AG04450 (cell line): ENCODE data around the gene SLAIN1. TPM values are rescaled to one million over a fixed set of nuclear protein-coding genes. Genes with fewer than 3 reads are reported as not detected.

Experiments
- CTCF ChIA-PET: fragments of 300-600, 350-600 bp; formaldehyde crosslinking; extraction: SDS; loops from one replicate; lab custom pipeline; 2022; ENCODE audit warnings: antibody characterized with exemption, inconsistent platforms; lab: Charles Lee
- POLR2A ChIA-PET: fragments of 350-600 bp; formaldehyde crosslinking; extraction: SDS; loops from one replicate; lab custom pipeline; 2021; ENCODE audit warnings: antibody characterized with exemption, inconsistent platforms; lab: Yijun Ruan, JAX
- DNase-seq: peaks from one replicate; pipeline ENCODE4 v3.0.0-alpha.2; 2011; ENCODE audit warnings: low read depth, low spot score
- H3K27ac ChIP-seq: one replicate; pipeline ENCODE4 v1.5.1; 2012; ENCODE audit warnings: low read depth, low read length, control low read depth
- H3K27me3 ChIP-seq: one replicate; pipeline ENCODE4 v1.6.0; 2012; ENCODE audit warnings: low read length; ENCODE audit not compliant: control insufficient read depth, insufficient read depth
- H3K4me3 ChIP-seq: 2 replicates; pipeline ENCODE4 v1.5.1; 2011; ENCODE audit warnings: mild to moderate bottlenecking, low read depth, low read length, control low read depth
- H3K9me3 ChIP-seq: 2 replicates; pipeline ENCODE4 v1.5.1; 2012; ENCODE audit warnings: low read length; ENCODE audit not compliant: control insufficient read depth, insufficient read depth
- polyA plus RNA-seq: library from polyadenylated mRNA; depleted of rRNA; stranded (reverse); fragments of >200 nt; gene quantifications from 2 replicates; pipeline ENCODE4 v1.2.3, GENCODE V29; 2011
- TF ChIP-seq, protein P1 (sequence below): IDR thresholded peaks from 2 replicates; pipeline ENCODE4 v1.5.1; 2011; ENCODE audit warnings: low read depth, low read length, control low read depth, inconsistent platforms

SLAIN1 gene
- polyA plus RNA-seq, 1 experiment = 0.24 TPM

DNA sequence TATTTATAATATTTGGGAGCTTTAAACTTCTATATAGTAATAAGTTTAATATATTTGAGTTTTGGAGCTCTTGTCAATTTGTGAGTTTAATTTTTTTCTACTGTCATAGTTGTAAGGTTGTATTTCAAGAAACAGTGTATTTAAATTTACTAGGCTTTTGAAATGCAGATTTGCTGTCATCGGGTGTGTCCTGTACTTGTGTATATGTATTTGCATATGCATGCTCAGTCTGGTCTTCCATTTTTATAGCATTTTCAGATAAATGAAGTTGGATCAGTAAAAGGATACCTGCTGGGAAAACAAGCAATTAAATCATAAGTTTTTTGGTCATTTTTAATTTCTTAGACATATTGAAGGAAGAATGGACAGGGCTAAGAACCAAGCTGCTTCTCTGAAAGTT lies 33.1 kb downstream of the SLAIN1 start:
- no peak overlapping the region for H3K27ac ChIP-seq
- POLR2A ChIA-PET = no interaction called here
- CTCF ChIA-PET = no interaction called here
- no peaks in the 10 kb centered on the region for H3K27me3 ChIP-seq
- H3K4me3 ChIP-seq = no peak overlapping the region
- H3K9me3 ChIP-seq = no peaks in the 10 kb centered on the region
- no peak for DNase-seq
- TF ChIP-seq, protein P1, sequence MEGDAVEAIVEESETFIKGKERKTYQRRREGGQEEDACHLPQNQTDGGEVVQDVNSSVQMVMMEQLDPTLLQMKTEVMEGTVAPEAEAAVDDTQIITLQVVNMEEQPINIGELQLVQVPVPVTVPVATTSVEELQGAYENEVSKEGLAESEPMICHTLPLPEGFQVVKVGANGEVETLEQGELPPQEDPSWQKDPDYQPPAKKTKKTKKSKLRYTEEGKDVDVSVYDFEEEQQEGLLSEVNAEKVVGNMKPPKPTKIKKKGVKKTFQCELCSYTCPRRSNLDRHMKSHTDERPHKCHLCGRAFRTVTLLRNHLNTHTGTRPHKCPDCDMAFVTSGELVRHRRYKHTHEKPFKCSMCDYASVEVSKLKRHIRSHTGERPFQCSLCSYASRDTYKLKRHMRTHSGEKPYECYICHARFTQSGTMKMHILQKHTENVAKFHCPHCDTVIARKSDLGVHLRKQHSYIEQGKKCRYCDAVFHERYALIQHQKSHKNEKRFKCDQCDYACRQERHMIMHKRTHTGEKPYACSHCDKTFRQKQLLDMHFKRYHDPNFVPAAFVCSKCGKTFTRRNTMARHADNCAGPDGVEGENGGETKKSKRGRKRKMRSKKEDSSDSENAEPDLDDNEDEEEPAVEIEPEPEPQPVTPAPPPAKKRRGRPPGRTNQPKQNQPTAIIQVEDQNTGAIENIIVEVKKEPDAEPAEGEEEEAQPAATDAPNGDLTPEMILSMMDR = no peak

DNA sequence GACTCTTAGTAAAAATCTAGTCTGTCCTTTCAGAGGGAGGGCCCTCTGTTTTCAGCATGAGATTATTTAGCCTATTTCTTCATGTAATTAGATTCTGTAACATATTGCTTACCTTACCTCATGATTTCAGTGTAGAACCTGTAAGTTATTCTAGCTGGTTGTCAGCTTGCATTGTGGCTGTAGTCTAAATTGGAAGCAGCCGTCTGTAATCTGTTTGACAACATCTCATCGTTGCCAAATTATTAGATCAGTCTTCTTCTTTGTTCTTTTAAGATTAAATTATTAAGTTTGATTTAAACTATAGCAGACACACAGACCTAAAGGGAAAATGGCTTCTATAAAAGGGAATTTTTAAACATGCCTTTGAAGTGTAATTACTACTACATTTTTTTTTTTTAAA lies 34.8 kb downstream of the SLAIN1 start:
- POLR2A ChIA-PET = no interaction called here

DNA sequence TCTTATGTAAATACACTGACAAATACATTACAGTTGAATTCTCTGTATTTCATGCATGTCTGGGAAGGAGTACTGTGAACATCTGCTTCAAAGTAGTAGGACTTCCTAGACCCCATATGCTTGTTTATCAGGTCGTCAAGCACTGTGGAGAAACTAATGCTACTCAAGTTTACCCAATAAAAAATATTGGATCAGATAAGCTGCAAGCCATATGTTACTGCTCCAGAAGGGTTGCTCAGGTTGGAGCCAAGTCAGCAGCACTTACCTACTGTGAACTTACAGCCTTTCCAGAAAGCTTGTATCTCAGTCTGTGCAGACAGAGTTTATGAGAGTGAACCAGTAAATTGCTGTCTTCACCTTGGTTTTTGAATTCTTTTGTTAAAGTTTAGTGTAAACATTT lies 36.2 kb downstream of the SLAIN1 start:
- no peaks in the 10 kb centered on the region for H3K27me3 ChIP-seq
- TF ChIP-seq, protein P1 = no peak
- no peaks in the 10 kb centered on the region for H3K9me3 ChIP-seq
- no peak overlapping the region for H3K27ac ChIP-seq
- CTCF ChIA-PET = interaction anchor here (1.0 kb wide), 1 partner anchor 19 kb away, joined by 3 read pairs; no protein-coding TSS in a partner anchor
- no peak for DNase-seq
- no peak overlapping the region for H3K4me3 ChIP-seq
- POLR2A ChIA-PET = no interaction called here

More for the DNA sequence above, 34.8 kb downstream of the SLAIN1 start:
- Histone ChIP-seq H3K27ac (no peak overlapping the region), H3K27me3 (no peaks in the 10 kb centered on the region), H3K9me3 (no peaks in the 10 kb centered on the region), H3K4me3 (no peak overlapping the region)
- CTCF ChIA-PET = no interaction called here
- no peak for DNase-seq
- TF ChIP-seq, protein P1 = no peak

DNA sequence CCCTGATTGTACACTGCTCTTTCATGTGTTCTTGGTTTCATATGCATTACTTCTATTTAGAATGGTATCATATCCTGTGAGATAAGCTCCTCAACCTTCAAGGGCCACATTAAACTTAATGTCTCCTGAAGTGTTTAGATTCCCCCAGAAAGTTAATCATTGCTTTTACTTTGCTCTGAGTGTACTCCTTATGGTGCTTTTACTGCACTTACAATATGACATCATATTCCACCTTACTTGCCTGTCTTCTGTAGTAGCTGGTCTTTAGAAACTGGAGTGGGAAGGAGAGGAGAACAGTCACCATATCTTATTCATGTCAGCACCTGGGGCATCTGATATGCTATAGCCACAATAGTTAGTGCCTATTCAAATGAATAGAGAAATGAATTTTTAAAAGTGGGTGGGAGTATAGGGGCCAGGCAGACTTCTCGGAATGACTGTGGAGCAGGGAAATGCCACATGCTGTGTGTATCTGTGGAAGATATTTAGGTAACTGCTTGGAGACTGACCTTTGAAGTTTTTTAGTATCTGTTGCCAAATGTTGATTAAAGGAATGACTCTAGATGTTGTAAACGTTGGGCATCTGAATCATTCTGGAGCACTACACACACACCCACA lies 40.2 kb downstream of the SLAIN1 start:
- DNase-seq = no peak
- no peaks in the 10 kb centered on the region for H3K27me3 ChIP-seq
- CTCF ChIA-PET = interaction anchor here (1.3 kb wide), 1 partner anchor 384 kb away, joined by 4 read pairs; no protein-coding TSS in a partner anchor
- H3K4me3 ChIP-seq = no peak overlapping the region
- no peaks in the 10 kb centered on the region for H3K9me3 ChIP-seq
- H3K27ac ChIP-seq = no peak overlapping the region
- TF ChIP-seq, protein P1 = no peak
- POLR2A ChIA-PET = no interaction called here

DNA sequence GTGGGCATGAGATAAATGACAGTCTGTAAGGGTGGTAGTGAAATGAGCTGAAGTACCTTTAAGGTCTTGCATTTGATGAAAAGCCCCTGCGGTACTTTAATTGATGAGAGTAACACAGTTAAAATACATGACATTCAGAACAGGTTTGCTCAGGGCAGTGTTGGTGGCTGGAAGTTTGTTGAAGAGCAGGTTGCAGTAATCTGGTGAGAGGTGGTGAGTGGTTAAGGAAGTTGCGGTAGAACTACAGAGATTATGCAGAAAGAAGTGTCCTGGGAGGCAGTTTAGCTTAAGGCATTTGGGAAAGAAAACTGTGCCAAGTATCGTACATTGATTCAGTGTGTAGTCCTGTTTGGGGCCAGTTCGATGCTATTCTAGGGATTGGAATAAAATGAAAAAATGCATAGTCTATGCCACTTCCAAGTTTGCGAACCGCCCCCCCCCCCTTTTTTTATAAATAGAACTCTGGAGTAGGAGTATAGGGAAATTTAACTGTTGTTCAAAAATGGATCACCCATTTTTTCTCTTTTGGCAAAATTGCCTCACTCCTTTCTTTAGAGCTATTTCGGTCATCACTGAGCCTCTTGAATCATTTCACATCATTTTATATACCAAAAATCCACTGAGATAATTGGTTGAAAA lies 42.7 kb downstream of the SLAIN1 start:
- POLR2A ChIA-PET = no interaction called here
- H3K4me3 ChIP-seq = no peak overlapping the region
- H3K9me3 ChIP-seq = no peaks in the 10 kb centered on the region
- no peaks in the 10 kb centered on the region for H3K27me3 ChIP-seq
- TF ChIP-seq, protein P1 = no peak
- CTCF ChIA-PET = interaction anchor here (0.6 to 0.7 kb wide), 2 partner anchors 21 to 381 kb away, joined by 3 to 4 read pairs; no protein-coding TSS in a partner anchor
- no peak for DNase-seq
- H3K27ac ChIP-seq = no peak overlapping the region
